ENCODE measurements around the gene SMIM9.
A peak's percentile ranks its signal among the peaks of the same experiment; 100 is the strongest.

Gene SMIM9

GRCh38 chrX:154813801-154814200 is 20.7 kb downstream of the SMIM9 start:
- no peak for DNase-seq

- no peak for DNase-seq
Observed at GRCh38 chrX:154812341-154813101, 21.9 kb downstream of the SMIM9 start.

GRCh38 chrX:154809939-154810665 is 24.4 kb downstream of the SMIM9 start:
- no peak for DNase-seq

DNA sequence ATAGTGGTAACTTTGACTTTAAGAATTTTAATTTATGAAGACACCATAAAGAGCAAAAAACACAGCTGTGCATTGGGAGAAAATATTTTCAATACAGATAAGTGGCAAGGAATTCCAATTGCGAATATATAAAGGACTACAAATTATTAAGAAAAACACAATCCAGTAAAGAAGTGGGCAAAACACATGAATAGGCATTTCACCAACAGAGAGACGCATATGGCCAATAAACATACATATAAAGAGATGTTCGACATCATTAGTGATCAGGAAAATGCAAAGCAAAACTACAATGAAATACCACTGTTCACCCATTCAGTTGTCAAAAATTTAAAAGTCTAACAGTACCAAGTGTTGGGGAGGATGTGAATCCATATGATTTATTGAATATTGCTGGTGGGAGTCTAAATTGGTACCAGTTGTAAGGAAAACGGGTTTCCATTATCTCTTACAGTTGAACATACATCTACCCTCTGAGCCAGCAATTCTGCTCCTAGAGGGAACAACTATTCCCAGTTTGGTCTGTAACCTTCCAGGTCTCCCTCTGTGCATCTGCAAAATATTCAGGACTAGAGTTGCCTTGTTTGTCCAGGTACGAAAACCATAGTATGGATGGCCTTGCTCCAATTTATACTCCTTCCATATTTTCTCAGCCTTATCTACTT is 27.5 kb downstream of the SMIM9 start:
- DNase-seq = no peak

DNA sequence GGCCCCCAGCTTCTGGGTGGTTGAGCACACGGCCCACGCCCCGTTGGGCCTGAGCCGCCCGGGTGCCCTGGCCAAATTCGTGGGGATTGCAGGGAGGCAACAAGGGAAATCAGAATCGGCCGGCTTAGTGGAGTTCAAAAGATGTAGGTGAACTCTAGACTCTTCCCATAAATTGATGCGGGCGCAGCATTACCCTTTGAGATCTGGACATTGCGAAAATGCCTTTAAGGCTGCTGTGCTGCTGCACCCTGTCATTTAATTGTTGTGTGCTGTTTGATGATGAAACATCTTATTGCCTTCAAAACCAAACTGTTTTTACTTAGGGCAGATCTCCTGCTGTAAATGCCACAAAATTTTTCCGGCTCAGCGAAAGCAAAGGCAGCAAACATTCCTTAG is 28.8 kb downstream of the SMIM9 start:
- DNase-seq = no peak

DNA sequence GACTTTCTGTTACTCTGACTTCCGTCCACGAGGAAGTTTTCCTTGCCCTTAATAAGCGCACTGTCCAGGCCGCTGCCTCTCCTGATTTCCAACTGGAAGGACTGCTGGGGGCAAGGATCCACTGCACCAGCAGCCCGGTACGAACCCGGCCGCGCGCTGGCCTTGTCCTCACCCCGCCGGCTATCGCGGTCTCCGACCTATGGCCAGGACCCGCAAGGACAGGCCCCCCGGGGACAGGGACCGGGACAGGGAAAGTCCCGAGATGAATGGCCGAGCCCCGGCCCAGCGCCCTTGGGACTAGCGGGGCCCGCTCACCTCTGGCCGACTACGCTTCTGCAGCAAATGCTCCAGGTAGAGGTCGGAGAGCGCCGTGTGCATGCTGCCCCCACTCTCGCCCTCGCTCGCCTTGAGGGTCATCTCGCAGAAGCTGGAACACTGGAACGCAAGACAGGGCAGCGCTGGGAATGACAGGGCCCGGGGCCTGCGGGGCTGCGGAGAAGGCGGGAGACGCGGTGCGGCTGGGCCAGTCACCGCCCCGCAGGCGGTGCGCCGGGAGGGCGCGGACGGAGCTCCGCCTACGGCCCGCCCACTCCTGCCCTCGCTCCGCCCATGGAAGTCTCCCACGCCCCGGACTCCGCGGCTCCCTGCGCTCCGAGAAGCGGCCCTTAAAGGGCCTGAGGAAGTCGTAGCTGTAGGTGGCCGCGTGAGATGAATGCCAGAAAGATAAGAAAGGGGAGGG is 29.3 kb downstream of the SMIM9 start, which contains the start of gene MPP1:
Gene MPP1, minus strand, starts transcription at position 529 of the 739 bp plus-strand sequence. Its CDS starts 112 bp downstream, at position 417.
- DNase-seq = peak; percentile 80

DNA sequence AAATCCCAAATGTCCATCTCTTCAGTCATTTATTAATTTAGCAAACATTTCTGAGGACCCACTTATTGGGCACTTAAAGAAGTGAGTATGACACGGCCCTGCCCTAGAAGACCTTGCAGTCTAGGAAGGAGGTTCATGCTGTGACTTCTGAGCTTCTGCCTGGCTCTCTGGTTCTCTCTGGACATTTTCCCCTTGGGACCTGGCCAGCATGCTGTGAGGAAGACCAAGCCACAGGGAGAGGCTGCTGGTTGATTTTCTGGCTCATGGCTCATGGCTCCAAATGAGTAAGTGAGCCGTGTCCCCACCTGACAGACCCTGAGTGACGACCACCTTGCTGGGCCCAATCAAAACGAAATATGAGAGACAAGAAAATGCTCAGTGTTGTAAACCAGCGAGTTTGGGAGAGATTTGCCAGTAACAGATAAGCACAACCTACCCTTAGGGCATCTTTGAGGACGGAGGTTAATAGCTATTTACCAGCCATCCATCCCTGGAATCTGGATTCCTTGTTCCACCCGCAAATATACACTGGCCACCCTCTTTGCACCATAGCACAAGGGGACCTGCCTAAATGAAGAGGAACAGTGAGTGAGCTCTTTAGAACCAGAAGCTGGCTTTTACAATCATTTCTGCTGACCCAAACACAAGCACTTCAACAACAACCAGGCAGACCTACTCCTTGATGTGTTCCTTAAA is 30.1 kb downstream of the SMIM9 start:
- DNase-seq = no peak

- no peak for DNase-seq
Observed at GRCh38 chrX:154802947-154803346, 31.5 kb downstream of the SMIM9 start.

DNA sequence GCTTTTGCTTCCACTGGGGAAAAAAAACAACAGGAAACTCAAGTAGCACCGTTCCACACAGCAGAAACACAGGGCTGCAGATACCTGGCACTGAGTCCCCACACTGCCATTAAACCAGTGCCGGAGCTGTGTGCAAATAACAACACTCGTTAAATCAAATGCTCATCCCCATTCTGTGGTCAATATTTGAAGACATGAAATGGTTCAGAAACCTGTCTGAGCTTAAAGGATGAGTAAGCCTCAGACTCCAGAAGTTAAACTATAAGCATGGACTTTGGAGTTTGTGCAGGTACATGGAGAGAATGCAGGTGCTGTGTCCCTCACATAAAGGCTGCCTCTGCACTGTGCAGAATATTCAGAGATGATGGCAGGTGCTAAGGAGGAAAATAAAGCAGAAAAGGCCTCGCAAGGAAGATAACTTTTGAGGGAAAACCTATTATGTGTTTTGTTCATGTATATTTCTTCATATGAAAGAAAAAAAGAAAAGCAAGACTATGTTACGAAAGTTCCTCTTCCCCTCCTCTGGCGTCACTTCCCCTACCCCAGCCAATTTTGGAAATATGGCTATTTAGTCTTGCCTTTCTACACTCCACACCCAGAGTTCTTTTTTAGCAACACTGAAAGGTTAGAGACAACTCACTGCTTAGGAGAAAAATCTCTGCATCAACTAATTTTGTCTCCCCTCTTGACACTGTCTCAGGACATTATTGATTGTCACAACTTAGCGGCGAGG is 33.8 kb downstream of the SMIM9 start:
- DNase-seq = no peak

GRCh38 chrX:154799556-154800348 is 34.7 kb downstream of the SMIM9 start:
- DNase-seq = no peak

- no peak for DNase-seq
Observed at GRCh38 chrX:154797006-154797405, 37.5 kb downstream of the SMIM9 start.

DNA sequence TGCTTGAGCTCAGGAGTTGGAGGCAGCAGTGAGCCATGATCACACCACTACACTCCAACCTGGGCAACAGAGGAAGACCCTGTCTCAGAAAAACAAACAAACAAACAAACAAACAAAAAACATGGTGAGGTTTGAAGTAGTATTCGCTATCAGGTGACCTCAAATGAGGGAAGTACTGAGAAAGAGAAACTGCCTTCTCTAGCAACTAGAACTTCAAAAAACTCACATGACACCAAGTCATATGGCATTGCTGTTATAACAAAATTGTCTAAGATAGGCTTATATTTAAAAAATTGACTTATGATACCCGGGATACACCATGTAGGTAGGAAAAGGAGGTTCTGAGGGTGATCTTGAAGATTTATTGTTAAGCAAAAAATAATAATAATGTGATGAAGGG is 39.4 kb downstream of the SMIM9 start:
- DNase-seq = no peak

DNA sequence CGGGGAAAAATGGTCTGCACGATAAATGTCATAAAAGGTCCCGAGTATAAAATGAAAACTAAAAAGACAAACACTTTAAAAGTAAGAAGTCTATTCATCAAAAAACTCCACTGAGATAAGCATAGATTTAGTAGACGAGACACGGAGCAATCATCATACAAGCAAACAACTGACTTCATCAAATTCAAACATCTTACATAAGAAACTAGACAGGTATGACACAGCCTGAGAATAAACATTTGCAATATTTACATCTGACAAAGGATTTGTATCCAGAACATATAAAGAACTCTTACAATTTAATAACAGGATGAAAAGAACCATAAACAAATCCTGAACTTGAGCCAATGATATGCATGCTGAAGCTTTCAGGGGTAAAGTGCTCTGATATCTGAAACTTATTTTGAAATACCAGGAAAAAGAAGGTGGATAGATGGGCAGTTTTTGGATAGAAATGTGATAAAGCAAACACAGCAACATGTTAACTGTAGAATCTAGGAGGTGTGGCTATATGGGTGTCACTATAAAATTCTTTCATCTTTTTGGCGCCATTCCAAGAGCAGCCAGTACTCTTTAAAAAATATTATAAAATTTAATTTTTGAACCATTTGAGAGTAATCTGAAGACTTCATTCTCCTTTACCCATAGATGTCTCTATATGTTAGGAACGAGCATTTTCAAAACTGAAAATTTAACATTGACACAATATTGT is 41.2 kb downstream of the SMIM9 start:
- DNase-seq = no peak

GRCh38 chrX:154791939-154792338 is 42.5 kb downstream of the SMIM9 start:
- DNase-seq = no peak

- no peak for DNase-seq
Observed at GRCh38 chrX:154791467-154791866, 43.0 kb downstream of the SMIM9 start.

DNA sequence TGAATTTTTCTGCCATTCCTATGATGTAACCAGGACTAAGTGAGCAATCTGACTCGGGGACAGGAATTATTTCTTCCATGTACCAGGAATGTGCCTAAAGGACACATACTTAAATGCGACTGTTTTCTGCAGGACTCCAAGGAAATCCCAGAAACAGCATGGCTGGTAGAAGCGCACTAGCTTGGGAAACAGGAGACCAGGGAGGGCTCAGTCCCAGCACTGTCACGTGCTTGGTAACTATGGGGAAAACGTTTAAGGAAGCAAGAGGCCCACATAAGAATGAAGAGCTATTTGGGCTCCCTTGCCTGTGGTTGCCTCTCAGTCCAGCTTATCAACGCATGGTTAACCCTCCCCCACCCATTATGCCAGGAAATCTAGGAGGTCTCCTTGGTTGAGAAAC is 48.7 kb downstream of the SMIM9 start:
- DNase-seq = no peak

DNA sequence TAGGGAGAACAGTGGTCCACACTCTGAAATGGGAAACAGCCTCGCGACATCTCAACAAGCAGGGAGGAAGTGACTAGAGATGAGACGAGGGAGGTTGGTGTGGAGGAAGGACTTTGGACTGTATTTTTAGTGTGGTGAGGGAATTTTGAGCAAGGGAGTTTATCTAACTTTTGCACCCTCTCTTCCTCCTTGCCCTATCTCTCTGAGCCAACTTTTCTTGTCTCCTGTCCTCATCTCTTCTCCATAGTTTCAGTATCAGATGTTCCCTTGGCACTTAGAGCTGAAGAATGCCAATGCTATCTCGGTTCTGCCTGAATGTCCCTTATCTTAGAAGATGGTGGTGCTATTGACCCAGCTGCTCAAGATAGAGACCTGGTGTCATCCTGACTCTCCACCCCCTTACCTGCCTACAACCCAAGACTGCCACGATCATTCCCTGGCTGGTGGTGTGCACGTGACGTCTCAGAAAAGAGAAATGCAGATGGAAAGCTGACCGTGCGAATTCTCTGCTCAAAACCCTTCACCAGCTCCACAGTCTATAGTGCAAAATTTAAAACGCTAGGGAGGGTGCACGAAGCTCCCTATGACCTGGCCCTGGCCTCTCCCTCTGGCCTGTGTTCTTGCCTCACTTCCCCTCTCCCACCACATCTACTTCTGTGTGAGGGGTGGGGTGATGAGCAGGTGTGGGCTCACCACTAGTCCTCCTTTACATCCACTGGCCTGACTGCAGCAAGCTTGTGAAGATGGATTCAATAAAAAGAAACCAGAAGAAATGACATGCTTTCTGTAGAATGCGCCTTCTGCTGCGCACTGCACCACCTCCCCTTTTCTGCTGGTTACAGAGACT is 50.1 kb downstream of the SMIM9 start:
- DNase-seq = no peak

- no peak for DNase-seq
Observed at GRCh38 chrX:154780968-154781367, 53.5 kb downstream of the SMIM9 start.

DNA sequence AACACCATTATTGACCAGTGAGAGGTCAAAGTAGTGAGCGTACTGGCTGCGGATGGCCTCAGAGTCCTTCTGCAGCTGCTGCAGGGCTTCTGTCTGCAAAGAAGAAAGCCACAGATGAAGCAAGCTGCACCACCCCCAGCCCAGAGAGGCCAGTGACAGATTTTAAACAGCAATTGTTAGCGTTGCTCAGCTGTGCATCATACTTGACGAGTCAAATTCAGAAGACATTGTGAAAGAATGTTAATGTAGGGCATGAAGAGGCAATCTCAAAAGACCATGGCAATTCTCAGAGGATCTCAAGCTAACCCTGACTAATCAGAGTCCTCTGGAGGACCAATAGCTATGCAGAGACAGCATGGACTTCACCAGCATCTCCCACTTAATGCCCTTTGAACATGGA is 55.2 kb downstream of the SMIM9 start:
- DNase-seq = no peak

All from CD4-positive, alpha-beta T cell treated with Interleukin-17A for 1 hour (primary cell).